Ectodermal cell (in vitro differentiated cells): ENCODE data around the gene PKLR.

Experiments used
- H3K27ac ChIP-seq: 2 replicates; pipeline ENCODE4 v1.7.0; 2013; ENCODE audit warnings: mild to moderate bottlenecking, low read depth, low read length; ENCODE audit not compliant: insufficient read depth, poor library complexity, severe bottlenecking
- H3K27me3 ChIP-seq: 2 replicates; pipeline ENCODE4 v1.7.0; 2013; ENCODE audit warnings: mild to moderate bottlenecking, low read length; ENCODE audit not compliant: insufficient read depth, control insufficient read depth, poor library complexity, severe bottlenecking
- H3K36me3 ChIP-seq: one replicate; pipeline ENCODE4 v1.7.0; 2013; ENCODE audit warnings: low read length; ENCODE audit not compliant: control insufficient read depth, insufficient read depth
- H3K4me1 ChIP-seq: one replicate; pipeline ENCODE4 v1.7.0; 2013; ENCODE audit warnings: low read length; ENCODE audit not compliant: control insufficient read depth, insufficient read depth
- H3K4me3 ChIP-seq: 2 replicates; pipeline ENCODE4 v1.7.0; 2013; ENCODE audit warnings: low read depth, low read length, control low read depth; ENCODE audit not compliant: insufficient read depth
- H3K9me3 ChIP-seq: 2 replicates; pipeline ENCODE4 v1.7.0; 2013; ENCODE audit warnings: mild to moderate bottlenecking, low read length, moderate library complexity; ENCODE audit not compliant: control insufficient read depth
- WGBS, 2 experiments: methylation state at CpG; one replicate each; pipeline ENCODE4 v1.1.7; 2013; ENCODE audit warnings: missing lambda C conversion rate in 2 of 2; 5-methylcytosine and 5-hydroxymethylcytosine counted together

The PKLR gene

DNA sequence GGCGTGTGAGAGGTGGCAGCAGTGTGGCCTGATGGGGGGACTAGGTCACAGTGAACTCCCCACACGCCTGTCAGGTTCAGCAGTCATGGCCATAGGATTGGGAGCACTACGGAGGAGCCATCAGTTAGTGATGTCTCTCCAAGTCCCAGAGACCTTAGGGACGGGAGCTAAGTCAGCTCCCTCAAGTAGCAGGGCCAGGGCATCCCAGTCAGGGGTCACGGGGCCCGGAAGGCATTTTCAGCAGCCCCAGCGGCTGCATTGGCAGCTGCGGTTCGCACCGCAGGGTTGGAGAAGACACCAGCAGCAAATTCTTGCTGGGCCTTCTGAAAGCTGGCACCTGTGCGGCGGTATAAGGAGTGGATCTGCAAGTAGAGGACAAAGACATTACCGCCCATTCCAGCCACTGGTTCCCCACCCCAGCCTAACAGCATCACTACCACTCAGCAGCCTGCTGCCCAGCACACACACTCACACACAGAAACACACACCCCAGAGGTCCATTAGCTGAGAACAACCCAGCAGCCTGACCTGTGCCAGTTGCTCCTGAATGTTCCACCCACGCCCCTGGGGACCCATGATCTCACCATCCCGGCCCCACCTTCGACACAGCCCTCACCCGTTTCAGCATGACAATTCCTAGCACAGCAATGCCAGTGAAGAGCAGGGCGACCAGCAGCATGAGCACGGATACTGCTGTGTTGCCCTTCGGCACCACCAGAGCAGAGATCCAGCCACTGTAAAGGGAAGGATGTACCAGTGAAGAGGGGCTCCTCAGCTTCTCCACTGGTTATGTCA, 45.0 kb downstream of the PKLR start:
- Histone ChIP-seq H3K4me3 (peak overlapping the region; percentile 72), H3K27ac (no peak overlapping the region), H3K27me3 (no peaks in the 10 kb centered on the region), H3K9me3 (no peaks in the 10 kb centered on the region), H3K4me1 (peaks cover 23% of the 10 kb centered on the region), H3K36me3 (peaks cover 9% of the 10 kb centered on the region)
- 89 to 90% methylated on average over 20 of the region's 20 CpGs for WGBS, 2 experiments

DNA sequence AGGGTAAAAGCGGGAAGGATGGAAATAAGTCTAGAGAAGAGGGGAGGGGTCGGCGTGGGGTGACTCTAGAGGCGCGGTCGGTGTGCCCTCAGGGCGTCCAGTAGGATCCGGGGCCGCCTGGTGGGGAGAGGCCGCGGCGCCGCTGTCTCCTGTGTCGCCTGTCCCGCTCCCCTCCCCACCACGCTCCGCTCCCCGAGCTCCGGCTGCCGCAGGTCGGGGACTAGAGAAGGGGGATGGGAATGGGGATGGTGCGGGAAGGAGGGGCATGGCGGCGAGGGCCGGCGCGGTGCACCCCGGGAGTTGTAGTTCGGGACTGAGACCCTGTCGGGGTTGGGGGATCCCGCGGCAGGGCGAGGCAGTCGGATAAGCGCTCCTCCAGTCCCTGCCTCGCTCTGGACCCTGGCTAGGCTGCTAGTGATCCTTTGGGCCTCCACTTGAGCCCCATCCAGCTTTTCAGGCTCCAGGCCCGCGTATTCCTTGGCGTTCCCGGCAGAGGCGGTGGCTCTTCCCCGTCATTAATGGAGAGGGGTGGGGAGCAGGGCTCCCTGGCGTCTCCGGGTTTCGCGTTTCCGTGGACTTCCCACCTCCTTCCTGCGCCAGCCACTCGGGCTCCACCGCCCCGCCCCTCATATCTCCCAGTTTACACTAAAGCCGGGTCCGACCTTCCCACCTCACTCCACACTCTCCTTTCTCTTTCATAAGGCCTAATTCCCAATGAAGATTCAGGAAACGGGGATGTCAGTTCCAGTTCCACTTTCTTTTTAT, 45.8 kb downstream of the PKLR start, which contains the start of gene ENTREP3:
TSS of gene ENTREP3 (minus strand) at position 241 of the 765 bp plus-strand sequence. CDS start 606 bp downstream, outside the sequence.
- H3K27ac ChIP-seq, result no peak within 1 kb of the TSS
- H3K27me3 ChIP-seq, result no peaks in the 10 kb centered on the region
- H3K36me3 ChIP-seq, result peaks cover 9% of the 10 kb centered on the region
- no peaks in the 10 kb centered on the region for H3K9me3 ChIP-seq
- peaks cover 23% of the 10 kb centered on the region for H3K4me1 ChIP-seq
- H3K4me3 ChIP-seq, result peak within 1 kb of the TSS; percentile 72
- WGBS, 2 experiments, result 4% methylated on average over 54 of the region's 54 CpGs

- peak overlapping the region; percentile 72 for H3K4me3 ChIP-seq
- H3K36me3 ChIP-seq, result peaks cover 9% of the 10 kb centered on the region
- no peak overlapping the region for H3K27ac ChIP-seq
- H3K4me1 ChIP-seq, result peaks cover 23% of the 10 kb centered on the region
- WGBS, 2 experiments, result 13 to 14% methylated on average over 35 of the region's 35 CpGs
- no peaks in the 10 kb centered on the region for H3K9me3 ChIP-seq
- H3K27me3 ChIP-seq, result no peaks in the 10 kb centered on the region
Measured at GRCh38 chr1:155254714-155255242, 46.5 kb downstream of the PKLR start.

GRCh38 chr1:155254228-155254713, 47.0 kb downstream of the PKLR start:
- WGBS, 2 experiments, result 80 to 83% methylated on average over 12 of the region's 12 CpGs
- peak overlapping the region; percentile 72 for H3K4me3 ChIP-seq
- H3K9me3 ChIP-seq, result no peaks in the 10 kb centered on the region
- H3K27ac ChIP-seq, result no peak overlapping the region
- peaks cover 23% of the 10 kb centered on the region for H3K4me1 ChIP-seq
- H3K27me3 ChIP-seq, result no peaks in the 10 kb centered on the region
- peaks cover 4% of the 10 kb centered on the region for H3K36me3 ChIP-seq

DNA sequence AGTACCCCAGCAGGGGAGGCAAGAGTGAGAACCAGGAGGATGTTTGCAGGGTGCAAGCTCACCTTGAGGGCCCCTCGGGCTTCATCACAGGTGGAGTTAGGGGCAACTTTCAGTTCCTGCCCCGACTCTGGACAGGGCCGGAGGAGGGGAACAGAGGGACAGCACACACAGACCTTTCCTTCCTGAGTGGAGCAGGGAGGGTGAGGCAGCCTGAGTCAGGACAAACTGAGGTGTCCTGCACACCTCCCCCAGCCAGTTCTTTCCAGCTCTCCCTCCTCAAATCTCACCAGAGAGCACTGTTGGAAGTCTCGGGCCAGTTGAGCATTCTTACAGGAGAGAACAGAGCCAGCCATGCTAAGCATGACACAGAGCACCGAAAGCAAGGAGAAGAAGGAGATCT, 47.4 kb downstream of the PKLR start:
- no peaks in the 10 kb centered on the region for H3K27me3 ChIP-seq
- no peaks in the 10 kb centered on the region for H3K9me3 ChIP-seq
- H3K27ac ChIP-seq, result no peak overlapping the region
- peak overlapping the region; percentile 72 for H3K4me3 ChIP-seq
- peaks cover 23% of the 10 kb centered on the region for H3K4me1 ChIP-seq
- 90 to 92% methylated on average over 5 of the region's 5 CpGs for WGBS, 2 experiments
- peaks cover 4% of the 10 kb centered on the region for H3K36me3 ChIP-seq

DNA sequence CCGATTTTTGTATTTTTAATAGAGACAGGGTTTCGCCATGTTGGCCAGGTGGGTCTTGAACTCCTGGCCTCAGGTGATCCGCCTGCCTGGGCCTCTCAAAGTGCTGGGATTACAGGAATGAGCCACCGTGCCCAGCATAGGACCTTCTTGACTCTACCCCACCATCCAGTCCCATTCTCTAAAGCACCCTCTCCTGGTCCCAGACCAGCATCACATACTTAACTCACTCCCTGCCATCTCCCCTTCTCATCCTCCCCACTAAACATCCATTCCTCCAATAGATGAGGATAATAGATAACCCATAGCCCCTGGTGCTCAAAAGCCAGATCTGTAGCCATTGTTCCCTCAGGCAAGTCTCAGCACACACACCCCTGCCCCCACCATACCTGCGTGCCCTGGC, 48.0 kb downstream of the PKLR start:
- no peaks in the 10 kb centered on the region for H3K27me3 ChIP-seq
- WGBS, 2 experiments, result 83 to 89% methylated on average over 5 of the region's 5 CpGs
- H3K4me3 ChIP-seq, result no peak overlapping the region
- no peaks in the 10 kb centered on the region for H3K9me3 ChIP-seq
- peaks cover 8% of the 10 kb centered on the region for H3K36me3 ChIP-seq
- H3K27ac ChIP-seq, result no peak overlapping the region
- peaks cover 23% of the 10 kb centered on the region for H3K4me1 ChIP-seq

- no peaks in the 10 kb centered on the region for H3K27me3 ChIP-seq
- H3K9me3 ChIP-seq, result no peaks in the 10 kb centered on the region
- peaks cover 23% of the 10 kb centered on the region for H3K4me1 ChIP-seq
- 92 to 93% methylated on average over 7 of the region's 7 CpGs for WGBS, 2 experiments
- no peak overlapping the region for H3K4me3 ChIP-seq
- H3K27ac ChIP-seq, result no peak overlapping the region
- H3K36me3 ChIP-seq, result peaks cover 14% of the 10 kb centered on the region
Measured at GRCh38 chr1:155251566-155251965, 49.7 kb downstream of the PKLR start.

GRCh38 chr1:155250633-155251449, 50.4 kb downstream of the PKLR start:
- 24 to 25% methylated on average over 23 of the region's 23 CpGs for WGBS, 2 experiments
- Histone ChIP-seq H3K4me3 (peak overlapping the region; percentile 32), H3K27me3 (no peaks in the 10 kb centered on the region)

GRCh38 chr1:155250246-155250632, 51.0 kb downstream of the PKLR start:
- Histone ChIP-seq H3K27ac (no peak overlapping the region), H3K27me3 (no peaks in the 10 kb centered on the region), H3K9me3 (no peaks in the 10 kb centered on the region), H3K36me3 (peaks cover 14% of the 10 kb centered on the region), H3K4me1 (peaks cover 17% of the 10 kb centered on the region), H3K4me3 (peak overlapping the region; percentile 32)
- 58 to 59% methylated on average over 28 of the region's 28 CpGs for WGBS, 2 experiments

More at GRCh38 chr1:155250633-155251449, 50.4 kb downstream of the PKLR start:
- Histone ChIP-seq H3K36me3 (peaks cover 14% of the 10 kb centered on the region), H3K27ac (no peak overlapping the region), H3K4me1 (peaks cover 20% of the 10 kb centered on the region), H3K9me3 (no peaks in the 10 kb centered on the region)
